ENCODE data around the gene KRTAP10-10. TPM values are rescaled to one million over a fixed set of nuclear protein-coding genes. Genes with fewer than 3 reads are reported as not detected.
"Not testable (repeated sequence)": the region's sequence is repeated elsewhere in the genome, so short reads cannot be mapped to it uniquely, and the experiment has no call there.

Gene KRTAP10-10
- total RNA-seq, 1 donor from 2014 or later = not detected

DNA sequence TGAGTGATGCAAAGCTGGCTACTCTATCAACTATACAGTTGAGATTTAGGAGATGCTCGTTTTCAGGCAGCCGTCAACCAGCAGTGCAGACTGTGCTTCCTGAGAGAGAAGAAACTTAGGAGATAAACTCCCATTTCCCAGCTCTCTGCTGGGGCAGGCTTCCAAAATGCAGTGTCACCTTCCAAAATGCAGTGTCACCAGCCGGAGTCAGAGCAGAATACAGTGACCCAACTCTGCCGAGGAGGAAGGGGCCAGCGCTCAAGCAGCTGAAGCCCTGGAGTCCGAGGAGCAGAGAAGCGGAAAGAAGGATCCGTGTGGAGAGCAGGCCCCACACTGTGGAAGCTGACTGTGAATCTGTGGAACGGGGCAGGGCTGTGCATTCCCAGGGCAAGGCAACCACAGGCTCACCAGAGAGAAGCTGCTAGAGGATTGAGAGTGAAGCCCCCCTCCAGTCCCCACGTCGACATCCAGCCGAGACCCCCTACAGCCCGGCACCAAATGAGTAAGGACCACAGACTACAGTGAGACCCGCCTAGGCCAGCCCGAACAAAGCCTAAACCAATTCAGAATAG is 45.5 kb downstream of the KRTAP10-10 start:
- TF ChIP-seq, protein P1, sequence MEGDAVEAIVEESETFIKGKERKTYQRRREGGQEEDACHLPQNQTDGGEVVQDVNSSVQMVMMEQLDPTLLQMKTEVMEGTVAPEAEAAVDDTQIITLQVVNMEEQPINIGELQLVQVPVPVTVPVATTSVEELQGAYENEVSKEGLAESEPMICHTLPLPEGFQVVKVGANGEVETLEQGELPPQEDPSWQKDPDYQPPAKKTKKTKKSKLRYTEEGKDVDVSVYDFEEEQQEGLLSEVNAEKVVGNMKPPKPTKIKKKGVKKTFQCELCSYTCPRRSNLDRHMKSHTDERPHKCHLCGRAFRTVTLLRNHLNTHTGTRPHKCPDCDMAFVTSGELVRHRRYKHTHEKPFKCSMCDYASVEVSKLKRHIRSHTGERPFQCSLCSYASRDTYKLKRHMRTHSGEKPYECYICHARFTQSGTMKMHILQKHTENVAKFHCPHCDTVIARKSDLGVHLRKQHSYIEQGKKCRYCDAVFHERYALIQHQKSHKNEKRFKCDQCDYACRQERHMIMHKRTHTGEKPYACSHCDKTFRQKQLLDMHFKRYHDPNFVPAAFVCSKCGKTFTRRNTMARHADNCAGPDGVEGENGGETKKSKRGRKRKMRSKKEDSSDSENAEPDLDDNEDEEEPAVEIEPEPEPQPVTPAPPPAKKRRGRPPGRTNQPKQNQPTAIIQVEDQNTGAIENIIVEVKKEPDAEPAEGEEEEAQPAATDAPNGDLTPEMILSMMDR (IDR thresholded peaks at IDR 0.05; ENCODE audit: insufficient read depth, low read length, severe bottlenecking) = no peak
- Histone ChIP-seq H3K36me3 (ENCODE audit: control insufficient read depth, insufficient read depth, low read length) (no peaks in the 10 kb centered on the region), H3K27me3 (ENCODE audit: control insufficient read depth, insufficient read depth, low read length) (no peaks in the 10 kb centered on the region), H3K4me3 (ENCODE audit: low read depth, low read length) (no peak overlapping the region)
- no peak for DNase-seq (ENCODE audit: low read depth)
- FAIRE-seq = no peak

DNA sequence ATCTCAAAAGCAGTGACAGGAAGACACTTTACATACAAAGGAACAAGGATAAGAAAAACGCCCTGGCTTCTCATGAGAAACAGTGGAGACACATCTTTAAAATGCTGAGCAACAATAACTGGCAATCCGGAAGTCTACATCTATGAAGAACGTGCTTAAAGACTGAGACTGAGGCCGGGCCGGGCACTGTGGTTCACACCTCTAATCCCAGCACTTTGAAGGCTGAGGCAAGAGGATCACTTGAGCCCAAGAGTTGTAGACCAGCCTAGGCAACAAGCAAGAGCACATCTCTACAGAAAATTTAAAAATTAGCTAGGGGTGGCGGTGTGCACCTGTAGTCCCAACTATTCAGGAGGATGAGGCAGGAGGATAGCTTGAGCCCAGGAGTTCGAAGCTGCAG is 46.9 kb downstream of the KRTAP10-10 start:
- H3K4me3 ChIP-seq (ENCODE audit: low read depth, low read length) = no peak overlapping the region
- DNase-seq (ENCODE audit: low read depth) = no peak
- TF ChIP-seq, protein P1 (IDR thresholded peaks at IDR 0.05; ENCODE audit: insufficient read depth, low read length, severe bottlenecking) = no peak
- no peaks in the 10 kb centered on the region for H3K36me3 ChIP-seq (ENCODE audit: control insufficient read depth, insufficient read depth, low read length)
- FAIRE-seq = no peak
- no peaks in the 10 kb centered on the region for H3K27me3 ChIP-seq (ENCODE audit: control insufficient read depth, insufficient read depth, low read length)

DNA sequence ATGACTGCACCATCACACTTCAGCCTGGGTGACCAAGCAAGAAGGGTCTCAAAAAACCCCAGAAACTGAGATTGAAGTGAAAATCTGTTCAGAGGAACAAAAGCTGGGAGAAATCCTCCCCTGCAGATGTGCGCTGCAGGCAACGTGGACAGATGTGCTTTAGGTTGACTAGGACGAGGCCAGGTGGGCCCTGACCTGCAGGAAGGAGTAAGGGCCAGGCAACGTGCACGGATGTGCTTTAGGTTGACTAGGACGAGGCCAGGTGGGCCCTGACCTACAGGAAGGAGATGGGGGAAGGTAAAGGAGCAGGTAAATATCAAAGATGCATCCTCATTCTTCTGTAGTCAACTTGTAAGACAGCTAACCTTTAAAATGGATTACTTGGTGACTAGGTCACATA is 47.3 kb downstream of the KRTAP10-10 start:
- Histone ChIP-seq H3K36me3 (ENCODE audit: control insufficient read depth, insufficient read depth, low read length) (no peaks in the 10 kb centered on the region), H3K4me3 (ENCODE audit: low read depth, low read length) (no peak overlapping the region), H3K27me3 (ENCODE audit: control insufficient read depth, insufficient read depth, low read length) (no peaks in the 10 kb centered on the region)
- no peak for DNase-seq (ENCODE audit: low read depth)
- no peak for FAIRE-seq
- TF ChIP-seq, protein P1 (IDR thresholded peaks at IDR 0.05; ENCODE audit: insufficient read depth, low read length, severe bottlenecking) = no peak

DNA sequence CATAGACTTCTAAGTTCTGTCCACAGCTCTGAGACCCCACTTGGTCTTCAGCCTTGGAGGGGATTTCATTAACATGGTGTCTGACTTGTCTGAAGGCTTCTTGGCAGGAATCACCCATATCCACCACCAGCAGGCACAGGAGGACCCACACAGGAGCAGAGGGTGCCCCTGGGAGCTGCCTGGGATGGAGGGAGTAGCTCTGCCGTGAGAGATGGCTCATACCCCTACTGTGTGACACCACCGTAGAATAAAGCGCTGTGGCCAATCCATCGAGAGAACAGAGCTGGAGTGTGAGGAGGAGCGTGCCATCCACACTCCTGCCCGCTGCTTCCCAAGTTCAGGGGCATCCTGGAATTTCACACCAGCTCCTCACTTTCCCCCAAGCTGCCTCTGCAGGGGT is 47.9 kb downstream of the KRTAP10-10 start:
- FAIRE-seq = not testable (repeated sequence)

DNA sequence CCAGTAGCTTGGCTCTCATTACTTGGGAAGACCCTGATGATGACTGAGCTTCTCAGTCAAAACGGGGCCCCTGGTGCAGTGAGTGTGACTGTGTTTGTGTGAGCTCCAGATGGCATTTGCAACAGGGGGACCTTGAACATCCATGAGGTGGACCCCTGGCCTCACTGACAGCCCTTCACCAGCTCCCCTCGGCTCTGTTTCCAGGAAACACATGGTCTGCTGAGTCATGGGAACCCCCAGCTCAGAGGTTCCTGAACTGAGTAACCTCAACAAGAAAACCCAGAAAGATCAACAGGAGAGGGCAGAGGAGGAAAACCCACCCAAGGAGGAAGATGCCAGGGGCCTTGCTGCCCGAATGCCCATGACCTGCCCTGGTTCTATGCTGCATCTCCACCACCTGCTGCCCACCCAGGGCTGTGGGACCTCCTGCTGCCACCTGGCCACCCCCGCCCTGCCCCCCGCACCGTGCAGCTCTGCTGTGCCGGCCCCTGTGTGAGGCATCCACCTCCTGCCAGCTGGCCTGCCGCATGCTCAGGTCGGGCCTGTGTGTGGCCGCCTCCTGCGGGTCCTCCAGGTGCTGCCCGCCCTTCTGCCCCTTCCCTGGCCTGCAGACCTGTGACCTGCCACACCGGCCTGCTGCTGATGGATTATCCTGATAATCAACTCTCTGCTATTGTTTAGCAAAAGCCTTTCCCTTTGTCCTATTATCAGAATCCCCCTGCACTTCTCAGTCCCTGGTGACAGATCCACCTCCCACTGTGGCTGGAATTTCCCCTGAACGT is 49.0 kb downstream of the KRTAP10-10 start:
- TF ChIP-seq, protein P1 (IDR thresholded peaks at IDR 0.05; ENCODE audit: insufficient read depth, low read length, severe bottlenecking) = no peak
- no peaks in the 10 kb centered on the region for H3K27me3 ChIP-seq (ENCODE audit: control insufficient read depth, insufficient read depth, low read length)
- no peak for FAIRE-seq
- no peaks in the 10 kb centered on the region for H3K36me3 ChIP-seq (ENCODE audit: control insufficient read depth, insufficient read depth, low read length)
- H3K4me3 ChIP-seq (ENCODE audit: low read depth, low read length) = no peak overlapping the region
- no peak for DNase-seq (ENCODE audit: low read depth)

More for the DNA sequence above, 47.9 kb downstream of the KRTAP10-10 start:
- H3K4me3 ChIP-seq (ENCODE audit: low read depth, low read length); H3K36me3 ChIP-seq (ENCODE audit: control insufficient read depth, insufficient read depth, low read length); H3K27me3 ChIP-seq (ENCODE audit: control insufficient read depth, insufficient read depth, low read length); DNase-seq (ENCODE audit: low read depth): not testable (repeated sequence)

DNA sequence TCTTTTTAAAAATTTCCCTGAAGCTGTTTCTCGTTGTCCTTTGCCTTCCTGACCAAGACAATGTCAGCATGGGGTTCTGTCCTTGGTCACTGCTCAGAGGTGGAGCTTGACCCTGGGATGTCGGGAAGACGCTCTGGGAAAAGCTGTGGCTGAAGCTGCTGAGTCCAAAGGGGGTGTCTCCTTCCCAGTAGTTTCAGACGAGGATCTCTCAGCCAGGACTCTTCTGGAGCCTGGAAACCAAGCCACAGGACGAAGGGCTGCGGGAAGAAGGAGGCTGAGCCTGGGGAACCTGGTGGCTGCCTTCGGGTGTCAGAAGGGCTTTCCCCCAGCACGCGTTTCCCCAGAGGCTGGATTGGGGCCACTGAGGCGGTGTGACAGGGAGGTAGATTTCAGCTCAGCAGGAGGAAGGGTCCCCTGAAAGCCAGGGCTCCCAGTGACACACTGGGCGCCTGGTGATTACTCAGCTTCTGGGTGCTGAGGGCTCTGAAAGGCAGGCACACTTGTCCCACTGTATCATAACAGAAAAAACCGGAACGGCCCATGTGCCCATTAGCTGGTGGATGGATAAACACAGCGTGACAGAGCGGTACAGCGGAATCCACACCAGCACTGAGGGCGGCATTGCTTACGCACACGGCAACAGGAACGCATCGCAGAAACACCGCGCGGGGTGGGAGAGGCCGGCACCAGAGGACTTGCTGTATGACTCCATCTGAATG is 49.8 kb downstream of the KRTAP10-10 start:
- TF ChIP-seq, protein P1 (IDR thresholded peaks at IDR 0.05; ENCODE audit: insufficient read depth, low read length, severe bottlenecking) = no peak
- no peak overlapping the region for H3K4me3 ChIP-seq (ENCODE audit: low read depth, low read length)
- H3K36me3 ChIP-seq (ENCODE audit: control insufficient read depth, insufficient read depth, low read length) = no peaks in the 10 kb centered on the region
- no peaks in the 10 kb centered on the region for H3K27me3 ChIP-seq (ENCODE audit: control insufficient read depth, insufficient read depth, low read length)
- no peak for DNase-seq (ENCODE audit: low read depth)
- no peak for FAIRE-seq

Data from bronchial epithelial cell (primary cell).